HG02973 (cell line): ENCODE measurements around the gene COL25A1.
"Not testable (repeated sequence)": the region's sequence is repeated elsewhere in the genome, so short reads cannot be mapped to it uniquely, and the experiment has no call there.

ENCODE experiments used
- ATAC-seq: cut with Tn5 transposase; IDR thresholded peaks from one replicate; pipeline ENCODE4 v1.9.1; 2021; ENCODE audit warnings: moderate library complexity; ENCODE audit not compliant: unreplicated experiment

Gene COL25A1

GRCh38 chr4:109174224-109174953, 128.1 kb downstream of the COL25A1 start:
- no peak for ATAC-seq

- no peak for ATAC-seq
Observed at GRCh38 chr4:109172301-109172700, 130.2 kb downstream of the COL25A1 start.

- no peak for ATAC-seq
Observed at GRCh38 chr4:109171070-109171469, 131.4 kb downstream of the COL25A1 start.

GRCh38 chr4:109169170-109169569, 133.3 kb downstream of the COL25A1 start:
- no peak for ATAC-seq

- ATAC-seq = no peak
Observed at GRCh38 chr4:109166586-109166985, 135.9 kb downstream of the COL25A1 start.

- ATAC-seq = no peak
Observed at GRCh38 chr4:109166126-109166525, 136.3 kb downstream of the COL25A1 start.

GRCh38 chr4:109164011-109164410, 138.4 kb downstream of the COL25A1 start:
- no peak for ATAC-seq

GRCh38 chr4:109163493-109163892, 139.0 kb downstream of the COL25A1 start:
- no peak for ATAC-seq

- ATAC-seq = no peak
Observed at GRCh38 chr4:109162759-109163158, 139.7 kb downstream of the COL25A1 start.

- ATAC-seq = no peak
Observed at GRCh38 chr4:109160494-109160893, 142.0 kb downstream of the COL25A1 start.

- ATAC-seq = no peak
Observed at GRCh38 chr4:109157696-109158095, 144.8 kb downstream of the COL25A1 start.

GRCh38 chr4:109157205-109157604, 145.3 kb downstream of the COL25A1 start:
- ATAC-seq = no peak

- no peak for ATAC-seq
Observed at GRCh38 chr4:109156356-109156755, 146.1 kb downstream of the COL25A1 start.

- no peak for ATAC-seq
Observed at GRCh38 chr4:109155682-109156283, 146.7 kb downstream of the COL25A1 start.

GRCh38 chr4:109155084-109155483, 147.4 kb downstream of the COL25A1 start:
- ATAC-seq = no peak

GRCh38 chr4:109154424-109154823, 148.0 kb downstream of the COL25A1 start:
- ATAC-seq = no peak

GRCh38 chr4:109149836-109150235, 152.6 kb downstream of the COL25A1 start:
- ATAC-seq = no peak

GRCh38 chr4:109148577-109149075, 153.8 kb downstream of the COL25A1 start:
- ATAC-seq = no peak

GRCh38 chr4:109147135-109147534, 155.3 kb downstream of the COL25A1 start:
- no peak for ATAC-seq

GRCh38 chr4:109146499-109146898, 156.0 kb downstream of the COL25A1 start:
- ATAC-seq = no peak

GRCh38 chr4:109138125-109138524, 164.3 kb downstream of the COL25A1 start:
- not testable (repeated sequence) for ATAC-seq

- no peak for ATAC-seq
Observed at GRCh38 chr4:109134921-109135320, 167.5 kb downstream of the COL25A1 start.
